ENCODE measurements around the gene CORO6.

The CORO6 gene

GRCh38 chr17:29576214-29577000 lies 46.3 kb downstream of the CORO6 start:
- DNase-seq = no peak

- no peak for DNase-seq
These were observed 47.0 kb downstream of the CORO6 start for GRCh38 chr17:29575511-29576213.

- DNase-seq = no peak
These were observed 47.8 kb downstream of the CORO6 start for GRCh38 chr17:29574732-29575510.

- DNase-seq = no peak
These were observed 48.6 kb downstream of the CORO6 start for GRCh38 chr17:29573871-29574731.

- DNase-seq = no peak
These were observed 49.2 kb downstream of the CORO6 start for GRCh38 chr17:29573558-29573869.

GRCh38 chr17:29572691-29573557 lies 49.8 kb downstream of the CORO6 start:
- peak; percentile 75 for DNase-seq

GRCh38 chr17:29571883-29572681 lies 50.6 kb downstream of the CORO6 start:
- DNase-seq = no peak

- no peak for DNase-seq
These were observed 51.2 kb downstream of the CORO6 start for GRCh38 chr17:29571486-29571882.

GRCh38 chr17:29570521-29570920 lies 52.2 kb downstream of the CORO6 start:
- DNase-seq = no peak

- DNase-seq = no peak
These were observed 53.3 kb downstream of the CORO6 start for GRCh38 chr17:29569245-29569950.

GRCh38 chr17:29568331-29569244 lies 54.1 kb downstream of the CORO6 start, which contains the start of gene TP53I13:
TSS of gene TP53I13 (plus strand) at chr17:29568701. CDS start at chr17:29568759, 58 bp downstream.
- peak; percentile 95 for DNase-seq

- peak; percentile 86 for DNase-seq
These were observed 55.0 kb downstream of the CORO6 start for GRCh38 chr17:29567554-29568330.

GRCh38 chr17:29567304-29567553 lies 55.5 kb downstream of the CORO6 start:
- no peak for DNase-seq

GRCh38 chr17:29566473-29567303 lies 56.0 kb downstream of the CORO6 start, which contains the start of gene ABHD15:
TSS of gene ABHD15 (minus strand) at chr17:29567037. CDS start at chr17:29566966, 71 bp downstream.
- peak; percentile 77 for DNase-seq

GRCh38 chr17:29565643-29566472 lies 56.9 kb downstream of the CORO6 start:
- DNase-seq = peak; percentile 76
